PC-9 (cell line): ENCODE data around the gene SPATS1.

ENCODE experiments used
- CTCF ChIP-seq: fragments of 200-600 bp; sonication (generic); conservative IDR thresholded peaks from 2 replicates; pipeline ENCODE4 v1.6.1; 2017; ENCODE audit warnings: mixed run types, antibody characterized with exemption, mild to moderate bottlenecking, moderate library complexity
- EZH2 ChIP-seq: fragments of 200-600 bp; sonication (generic); IDR thresholded peaks from 2 replicates; pipeline ENCODE4 v1.8.0; 2017; ENCODE audit warnings: antibody characterized with exemption, low read depth

- TF ChIP-seq CTCF, result no peak
- no peak for TF ChIP-seq EZH2
These were observed 43.6 kb upstream of the SPATS1 start for GRCh38 chr6:44298864-44299263.
